Measurements from ENCODE around the gene APBB2.
"Not testable (repeated sequence)": the region's sequence is repeated elsewhere in the genome, so short reads cannot be mapped to it uniquely, and the experiment has no call there.

Gene APBB2

DNA sequence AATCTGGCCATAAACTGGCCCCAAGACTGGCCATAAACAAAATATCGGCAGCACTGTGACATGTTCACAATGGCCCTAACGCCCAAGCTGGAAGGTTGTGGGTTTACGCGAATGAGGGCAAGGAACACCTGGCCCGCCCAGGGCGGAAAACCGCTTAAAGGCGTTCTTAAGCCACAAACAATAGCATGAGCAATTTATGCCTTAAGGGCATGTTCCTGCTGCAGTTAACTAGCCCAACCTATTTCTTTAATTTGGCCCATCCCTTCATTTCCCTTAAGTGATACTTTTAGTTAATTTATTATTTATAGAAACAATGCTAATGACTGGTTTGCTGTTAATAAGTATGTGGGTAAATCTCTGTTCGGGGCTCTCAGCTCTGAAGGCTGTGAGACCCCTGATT is 154.9 kb downstream of the APBB2 start:
- FAIRE-seq = not testable (repeated sequence)

- FAIRE-seq = no peak
Measured at GRCh38 chr4:41058426-41058825, 155.9 kb downstream of the APBB2 start.

- no peak for FAIRE-seq
Measured at GRCh38 chr4:41057467-41057866, 156.9 kb downstream of the APBB2 start.

GRCh38 chr4:41052287-41052686 is 162.1 kb downstream of the APBB2 start:
- FAIRE-seq = no peak

DNA sequence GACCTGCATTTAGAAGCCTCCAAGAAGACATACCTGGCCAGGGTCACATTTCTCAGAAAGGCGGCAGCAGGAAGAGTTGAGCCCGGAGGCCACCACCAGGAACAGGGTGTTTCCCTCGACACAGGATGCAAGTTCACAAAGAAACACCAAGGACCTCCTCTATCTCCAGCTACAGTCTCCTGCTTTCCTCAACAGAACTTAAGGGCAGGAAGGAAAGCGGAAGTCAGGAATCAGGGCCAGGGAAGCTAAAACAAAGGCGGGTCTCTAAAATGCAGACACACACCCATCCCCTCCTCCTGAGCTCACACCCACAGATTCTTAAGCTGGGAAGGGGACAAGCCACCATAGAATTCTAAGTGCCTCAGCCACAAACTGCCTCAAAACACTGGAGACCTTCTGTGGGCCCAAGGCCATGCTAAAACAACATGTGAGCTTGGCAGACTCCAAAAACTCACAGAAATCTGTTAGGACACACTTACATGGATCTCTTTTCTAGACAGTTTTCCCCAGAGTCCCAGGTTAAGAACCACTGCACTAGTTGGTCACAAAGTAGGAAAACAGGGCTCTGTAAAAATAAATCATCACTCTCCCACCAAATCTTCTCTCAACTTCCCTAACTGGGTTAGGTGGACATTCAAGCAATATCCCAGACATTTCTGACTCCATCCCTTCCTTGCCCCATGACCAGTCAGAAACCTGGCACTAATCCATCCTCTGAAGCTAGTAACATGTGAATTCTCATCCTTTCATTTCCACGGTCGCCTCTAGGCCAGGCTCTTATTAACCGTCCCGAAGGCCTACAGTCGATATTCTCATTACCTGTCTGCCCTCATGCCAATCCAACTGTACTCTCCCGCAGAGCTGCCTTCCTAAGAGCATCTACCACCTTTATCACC is 163.2 kb downstream of the APBB2 start:
- no peak for FAIRE-seq

DNA sequence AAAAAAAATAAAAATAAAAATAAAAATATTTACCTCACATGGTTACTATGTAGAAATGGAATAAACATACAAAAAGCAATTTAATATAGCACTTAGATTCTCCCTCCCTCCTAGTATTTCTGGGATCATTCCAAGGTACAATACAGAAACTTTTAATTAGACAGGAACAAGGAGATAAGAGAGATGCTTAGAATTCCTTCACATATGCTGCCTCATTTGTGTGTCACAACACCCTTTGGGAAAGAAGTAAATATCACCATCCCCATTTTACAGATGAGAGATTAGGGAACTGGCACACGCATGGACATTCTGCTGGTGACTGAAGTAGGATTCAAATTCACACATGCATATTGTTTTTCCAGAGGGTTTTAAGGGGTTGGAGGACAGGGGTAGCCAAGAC is 164.2 kb downstream of the APBB2 start:
- FAIRE-seq = no peak

DNA sequence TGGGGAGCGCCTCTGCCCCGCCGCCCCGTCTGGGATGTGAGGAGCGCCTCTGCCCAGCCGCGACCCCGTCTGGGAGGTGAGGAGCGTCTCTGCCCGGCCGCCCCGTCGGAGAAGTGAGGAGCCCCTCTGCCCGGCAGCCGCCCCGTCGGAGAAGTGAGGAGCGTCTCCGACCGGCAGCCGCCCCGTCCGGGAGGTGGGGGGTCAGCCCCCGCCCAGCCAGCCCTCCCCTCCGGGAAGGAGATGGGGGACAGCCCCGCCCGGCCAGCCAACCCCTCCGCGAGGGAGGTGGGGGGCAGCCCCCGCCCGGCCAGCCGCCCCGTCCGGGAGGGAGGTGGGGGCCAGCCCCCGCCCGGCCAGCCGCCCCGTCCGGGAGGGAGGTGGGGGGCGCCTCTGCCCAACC is 165.2 kb downstream of the APBB2 start:
- FAIRE-seq = not testable (repeated sequence)

- no peak for FAIRE-seq
Measured at GRCh38 chr4:41044791-41045190, 169.6 kb downstream of the APBB2 start.

DNA sequence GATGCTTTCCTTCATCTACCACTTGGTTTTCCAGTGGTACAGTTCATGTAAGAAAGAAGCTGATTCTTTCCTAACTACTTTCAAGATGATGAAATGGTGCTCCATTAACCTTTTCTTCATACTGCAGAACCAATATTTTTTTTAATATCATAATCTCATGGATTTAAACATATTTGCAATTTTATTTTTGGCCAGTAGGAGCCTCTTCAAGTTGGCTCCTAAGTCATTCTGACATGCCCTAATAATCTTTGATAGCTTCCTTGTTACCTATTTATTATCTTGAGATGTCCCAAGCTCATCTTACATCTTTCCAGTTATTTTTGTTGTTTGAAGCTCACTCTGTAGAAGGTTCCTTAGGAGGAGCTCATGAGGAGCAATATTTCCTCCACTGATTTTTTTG is 170.2 kb downstream of the APBB2 start:
- peak; percentile 21 for FAIRE-seq

- no peak for FAIRE-seq
Measured at GRCh38 chr4:41043465-41043864, 170.9 kb downstream of the APBB2 start.

- no peak for FAIRE-seq
Measured at GRCh38 chr4:41041551-41041950, 172.8 kb downstream of the APBB2 start.

- no peak for FAIRE-seq
Measured at GRCh38 chr4:41039317-41039716, 175.0 kb downstream of the APBB2 start.

GRCh38 chr4:41038304-41038703 is 176.0 kb downstream of the APBB2 start:
- no peak for FAIRE-seq

GRCh38 chr4:41029098-41029497 is 185.2 kb downstream of the APBB2 start:
- no peak for FAIRE-seq

DNA sequence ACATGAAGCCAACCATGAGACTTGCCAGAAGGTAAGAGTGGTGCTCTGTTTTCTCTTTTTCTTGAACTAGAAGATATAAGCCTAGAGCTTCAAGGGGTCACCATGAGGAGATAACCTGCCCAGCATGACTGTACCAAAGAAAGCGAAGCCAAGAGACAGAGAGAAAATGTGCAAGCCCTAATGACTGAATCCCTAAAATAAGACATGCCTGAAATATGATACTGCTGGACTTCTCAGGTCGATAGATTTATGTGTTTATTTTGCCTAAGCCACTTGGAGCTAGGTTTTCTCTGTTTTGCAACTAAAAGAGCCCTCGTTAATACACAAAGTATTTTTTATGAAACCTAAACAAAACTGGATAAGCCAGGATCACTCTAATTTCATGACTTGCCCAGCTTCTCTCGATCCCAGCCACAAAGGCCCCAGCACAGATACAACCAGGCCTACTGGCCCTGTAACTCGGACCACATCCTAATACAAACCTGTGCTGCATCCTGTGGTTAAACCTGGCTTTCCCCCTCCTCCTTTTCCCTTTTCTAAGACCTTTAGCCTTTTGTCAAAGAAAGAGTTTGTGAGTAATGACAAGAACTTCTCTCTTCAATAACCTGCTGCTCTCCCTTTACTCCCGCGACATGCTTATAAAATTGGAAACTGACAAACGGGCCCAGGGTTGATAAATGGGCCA is 185.8 kb downstream of the APBB2 start:
- FAIRE-seq = no peak

- no peak for FAIRE-seq
Measured at GRCh38 chr4:41026971-41027370, 187.4 kb downstream of the APBB2 start.

DNA sequence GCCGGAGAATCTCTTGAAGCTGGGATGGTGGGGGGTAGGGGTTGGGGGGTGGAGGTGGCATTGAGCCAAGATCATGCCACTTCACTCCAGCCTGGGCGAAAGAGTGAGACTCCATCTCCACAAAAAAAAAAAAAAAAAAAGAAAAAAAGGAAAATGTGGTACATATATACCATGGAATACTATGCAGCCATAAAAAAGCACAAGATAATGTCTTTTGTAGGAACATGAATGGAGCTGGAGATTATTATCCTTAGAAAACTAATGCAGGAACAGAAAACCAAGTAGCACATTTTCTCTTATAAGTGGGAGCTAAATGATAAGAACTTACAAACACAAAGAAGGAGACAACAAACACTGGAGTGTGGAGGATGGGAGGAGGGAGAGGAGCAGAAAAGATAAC is 188.5 kb downstream of the APBB2 start:
- FAIRE-seq = no peak

DNA sequence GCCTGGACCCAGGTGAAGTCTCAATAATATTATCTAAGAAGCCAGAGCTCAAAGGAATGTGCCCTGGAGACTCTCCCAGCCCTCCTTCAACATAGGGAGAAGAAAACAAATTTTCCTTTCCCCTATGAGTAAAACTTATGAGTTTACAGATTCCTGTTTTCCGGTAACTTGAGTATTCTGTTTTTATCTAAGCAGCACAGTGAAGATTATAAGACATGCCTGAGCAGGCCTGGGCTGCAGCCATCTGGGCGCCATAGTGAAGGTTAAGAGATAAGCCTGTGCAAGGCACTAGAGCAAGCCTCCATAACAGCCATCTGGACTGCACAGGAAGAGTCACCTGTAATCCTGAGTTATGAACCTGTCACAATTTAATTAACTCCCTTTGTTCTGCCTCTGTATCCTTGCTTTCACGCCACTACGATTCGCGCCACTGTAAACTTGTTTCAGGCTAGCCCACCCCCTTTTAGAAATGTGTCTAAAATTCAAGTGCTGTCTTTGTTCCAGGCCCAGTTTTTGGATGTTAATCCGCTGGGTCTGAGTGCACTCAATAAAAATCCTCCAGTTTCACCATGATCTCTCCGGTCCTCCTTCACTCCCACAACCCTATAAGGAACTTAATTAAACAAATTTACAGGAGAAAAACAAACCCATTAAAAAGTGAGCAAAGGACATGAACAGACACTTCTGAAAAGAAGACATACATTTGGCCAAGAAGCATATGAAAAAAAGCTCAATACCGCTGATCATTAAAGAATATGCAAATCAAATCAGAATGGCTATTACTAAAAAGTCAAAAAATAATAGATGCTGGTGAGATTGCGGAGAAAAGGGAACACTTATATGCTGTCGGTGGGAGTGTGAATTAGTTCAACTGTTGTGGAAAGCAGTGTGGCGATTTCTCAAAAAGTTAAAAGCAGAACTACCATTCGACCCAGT is 189.5 kb downstream of the APBB2 start:
- no peak for FAIRE-seq

DNA sequence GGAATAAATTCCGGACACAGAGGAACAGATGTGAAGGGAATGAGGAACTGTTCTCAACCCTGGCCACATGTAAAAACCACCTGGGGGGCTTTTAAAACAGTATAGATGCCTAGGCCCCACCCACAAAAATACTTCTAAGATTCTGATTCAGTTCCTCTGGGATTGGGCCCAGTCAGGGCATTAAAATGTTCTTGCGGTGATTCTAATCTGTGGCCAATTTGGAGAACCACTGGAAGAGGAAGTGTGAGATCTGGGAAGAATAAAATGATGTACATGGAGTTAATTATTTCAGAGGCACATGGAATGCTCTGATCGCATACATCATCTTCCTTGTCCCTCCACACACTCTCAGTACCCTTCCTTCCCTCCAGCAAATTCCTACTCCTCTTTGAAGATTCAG is 192.2 kb downstream of the APBB2 start:
- FAIRE-seq = no peak

DNA sequence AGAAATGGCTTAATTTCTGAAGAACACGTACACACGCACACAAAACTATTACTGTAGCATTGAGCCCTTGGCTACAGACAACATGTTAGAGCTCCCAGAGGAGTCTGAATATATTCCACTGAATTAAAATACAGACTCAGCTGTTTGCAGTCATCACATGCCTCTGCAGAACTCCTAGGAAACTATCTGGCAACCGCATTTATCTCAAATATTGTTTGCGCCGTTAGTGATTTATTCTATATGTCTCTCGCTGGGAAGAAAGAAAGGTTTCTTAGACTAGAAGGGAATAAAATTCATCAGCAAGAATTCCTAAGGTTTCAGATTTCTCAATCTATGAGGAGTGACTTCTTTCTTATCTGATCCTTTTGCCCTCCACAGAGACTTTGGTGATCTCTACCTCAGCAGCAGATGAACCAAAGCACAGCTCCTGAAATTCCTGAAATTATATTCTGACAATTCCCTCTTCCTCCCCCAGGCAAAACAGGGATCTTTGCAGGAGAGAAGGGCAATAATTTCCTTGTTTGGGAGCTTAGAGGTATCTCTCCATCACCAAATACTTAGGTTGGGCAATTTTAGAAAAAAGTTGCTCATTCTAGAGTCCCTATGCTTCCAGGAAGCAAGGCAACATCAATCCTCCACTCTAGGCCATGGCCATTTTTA is 199.2 kb downstream of the APBB2 start:
- no peak for FAIRE-seq

- no peak for FAIRE-seq
Measured at GRCh38 chr4:41014158-41014557, 200.2 kb downstream of the APBB2 start.

- FAIRE-seq = no peak
Measured at GRCh38 chr4:41013746-41014145, 200.6 kb downstream of the APBB2 start.

GRCh38 chr4:41012911-41013310 is 201.4 kb downstream of the APBB2 start:
- peak; percentile 74 for FAIRE-seq
